Aorta (tissue), 5 donors: ENCODE results near the gene TMPRSS9. TPM values are rescaled to one million over a fixed set of nuclear protein-coding genes. Genes with fewer than 3 reads are reported as not detected.

Experiments used
- ATAC-seq: fragments of 200-7000 bp; cut with Tn5 transposase; one replicate; pipeline ENCODE4 v1.9.1; 2022; ENCODE audit warnings: moderate library complexity; ENCODE audit not compliant: low FRiP score
- DNase-seq, 2 donors: peaks; one replicate each; pipeline ENCODE4 v3.0.0-alpha.2; 2020
- H3K27ac ChIP-seq, 2 donors: one replicate each; pipeline ENCODE4 v1.5.1; 2013; ENCODE audit warnings: low read length in 2 of 2, mild to moderate bottlenecking in 2 of 2, moderate library complexity in 2 of 2, control low read depth in 1 of 2, inconsistent platforms in 1 of 2, low read depth in 1 of 2
- H3K27me3 ChIP-seq, 2 donors: one replicate each; pipeline ENCODE4 v1.6.1; 2013; ENCODE audit warnings: control low read depth in 1 of 2, low read length in 1 of 2, mild to moderate bottlenecking in 1 of 2, moderate library complexity in 1 of 2; ENCODE audit not compliant: insufficient read depth in 2 of 2, control insufficient read depth in 1 of 2
- H3K36me3 ChIP-seq, 2 donors: one replicate each; pipeline ENCODE4 v1.6.1; 2013; ENCODE audit warnings: control low read depth in 1 of 2, low read length in 1 of 2, mild to moderate bottlenecking in 1 of 2; ENCODE audit not compliant: insufficient read depth in 2 of 2, control insufficient read depth in 1 of 2
- H3K4me1 ChIP-seq, 2 donors: one replicate each; pipeline ENCODE4 v1.6.1; 2013; ENCODE audit warnings: low read length in 2 of 2, control low read depth in 1 of 2, mild to moderate bottlenecking in 1 of 2, moderate library complexity in 1 of 2; ENCODE audit not compliant: insufficient read depth in 2 of 2, control insufficient read depth in 1 of 2
- H3K4me3 ChIP-seq, 2 donors: one replicate each; pipeline ENCODE4 v1.5.1; 2013; ENCODE audit warnings: low read length in 2 of 2, control low read depth in 1 of 2, mild to moderate bottlenecking in 1 of 2
- H3K9me3 ChIP-seq: one replicate; pipeline ENCODE4 v1.6.1; 2013; ENCODE audit warnings: mild to moderate bottlenecking, low read length; ENCODE audit not compliant: control insufficient read depth
- WGBS, 2 donors: extraction: QIAGEN DNeasy Blood & Tissue Kit; methylation state at CpG; one replicate each; pipeline ENCODE4 v1.1.7; 2013; 5-methylcytosine and 5-hydroxymethylcytosine counted together
- intact Hi-C, 2 donors: fragments of 100-400 bp; cut with DNase I; formaldehyde crosslinking; loops; one replicate each; pipeline versions ENCODE4 v1.14.2 to v1.15.0; 2022
- polyA plus RNA-seq, 2 donors: library from polyadenylated mRNA; stranded (reverse); fragments of 200-250 nt; gene quantifications; one replicate each; pipeline ENCODE4 v1.2.3, GENCODE V29; 2013
- total RNA-seq, 2 donors: library from RNA; stranded (reverse); fragmentation: NEBNext Ultra II Directional; extraction: Animal tissue kit (Norgen Biotek cat#: 25700); gene quantifications; one replicate each; pipeline ENCODE4 v1.2.1, GENCODE V29; 2021
- donor health status: healthy with polysubstance abuse.
- donor health status: Bipolar disorder and iron deficiency.
- donor health status: DM: no; HTN: no; CAD: no.
- donor health status: DM: no; HTN: no; CAD: no.
- donor health status: DM: yes; HTN: yes; CAD: no.

The TMPRSS9 gene
- total and polyA plus RNA-seq, 4 donors, result 0.23 to 0.27 TPM; not detected in 2

DNA sequence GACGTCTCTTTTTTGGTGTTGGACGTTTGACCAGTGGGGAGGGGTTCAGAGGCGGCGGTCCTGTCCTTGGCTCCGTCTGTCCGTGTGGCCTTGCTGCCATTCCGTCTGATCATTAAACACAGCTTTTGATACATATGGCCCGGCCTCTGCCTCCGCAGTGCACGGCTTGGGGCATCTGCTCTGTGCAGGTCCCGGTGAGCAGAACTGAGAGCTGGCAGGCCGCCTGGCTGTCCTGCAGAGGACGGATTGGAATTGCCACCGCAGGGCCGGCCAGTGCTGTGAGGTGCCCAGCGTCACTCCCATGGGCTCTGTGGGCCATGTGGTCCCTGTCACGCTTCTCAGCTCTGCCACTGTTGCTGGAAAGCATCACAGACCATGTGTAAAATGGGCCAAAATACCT, 5.4 kb upstream of the TMPRSS9 start:
- Histone ChIP-seq H3K4me1 (no peaks in the 10 kb centered on the region), H3K27me3 (no peaks in the 10 kb centered on the region), H3K36me3 (no peaks in the 10 kb centered on the region), H3K4me3 (no peak overlapping the region), H3K9me3 (no peaks in the 10 kb centered on the region), H3K27ac (no peak overlapping the region)
- ATAC-seq, result no peak
- DNase-seq, result no peak
- 82 to 87% methylated on average over 17 of the region's 17 CpGs for WGBS, 2 donors
- intact Hi-C loops, result no loop called here

DNA sequence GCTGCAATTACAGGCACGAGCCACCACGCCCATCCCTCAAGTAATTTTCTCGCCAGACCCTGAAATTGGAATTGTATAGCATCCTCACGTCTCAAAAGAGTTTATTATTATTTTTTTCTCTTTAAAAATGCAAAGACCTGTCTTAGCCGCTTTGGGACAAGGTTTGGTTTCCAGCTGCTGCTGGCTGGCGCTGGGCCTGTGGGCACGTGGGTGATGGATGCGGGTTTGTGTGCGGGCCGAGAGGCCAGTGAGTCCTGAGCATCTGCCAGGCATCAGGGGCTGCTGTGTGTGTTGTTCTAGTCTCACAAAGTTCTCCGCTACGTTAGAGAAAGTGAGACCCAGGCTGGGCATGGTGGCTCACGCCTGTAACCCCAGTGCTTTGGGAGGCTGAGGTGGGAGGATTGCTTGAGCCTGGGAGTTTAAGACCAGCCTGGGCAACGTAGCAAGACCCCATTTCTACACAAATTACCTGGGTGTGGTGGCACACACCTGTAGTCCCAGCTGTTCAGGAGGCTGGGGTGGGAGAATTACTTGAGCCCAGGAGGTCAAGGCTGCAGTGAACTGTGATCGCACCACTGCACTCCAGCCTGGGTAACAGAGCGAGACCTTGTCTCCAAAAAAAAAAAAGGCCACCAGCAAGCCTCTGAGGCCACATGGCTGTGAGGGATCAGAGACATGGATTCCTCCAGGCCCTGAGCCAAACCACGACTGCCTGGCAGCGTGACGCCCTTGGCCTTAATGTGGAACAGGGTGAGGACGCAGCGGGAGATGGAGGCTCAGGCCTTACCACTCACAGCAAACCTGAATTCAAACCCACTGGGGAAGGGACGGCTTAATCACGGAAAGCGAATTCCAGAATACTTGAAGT, 4.7 kb upstream of the TMPRSS9 start:
- intact Hi-C loops, result no loop called here
- Histone ChIP-seq H3K4me3 (no peak overlapping the region), H3K27ac (no peak overlapping the region), H3K9me3 (no peaks in the 10 kb centered on the region), H3K36me3 (no peaks in the 10 kb centered on the region), H3K27me3 (no peaks in the 10 kb centered on the region), H3K4me1 (no peaks in the 10 kb centered on the region)
- no peak for DNase-seq
- WGBS, 2 donors, result 88 to 91% methylated on average over 24 of the region's 24 CpGs
- no peak for ATAC-seq

DNA sequence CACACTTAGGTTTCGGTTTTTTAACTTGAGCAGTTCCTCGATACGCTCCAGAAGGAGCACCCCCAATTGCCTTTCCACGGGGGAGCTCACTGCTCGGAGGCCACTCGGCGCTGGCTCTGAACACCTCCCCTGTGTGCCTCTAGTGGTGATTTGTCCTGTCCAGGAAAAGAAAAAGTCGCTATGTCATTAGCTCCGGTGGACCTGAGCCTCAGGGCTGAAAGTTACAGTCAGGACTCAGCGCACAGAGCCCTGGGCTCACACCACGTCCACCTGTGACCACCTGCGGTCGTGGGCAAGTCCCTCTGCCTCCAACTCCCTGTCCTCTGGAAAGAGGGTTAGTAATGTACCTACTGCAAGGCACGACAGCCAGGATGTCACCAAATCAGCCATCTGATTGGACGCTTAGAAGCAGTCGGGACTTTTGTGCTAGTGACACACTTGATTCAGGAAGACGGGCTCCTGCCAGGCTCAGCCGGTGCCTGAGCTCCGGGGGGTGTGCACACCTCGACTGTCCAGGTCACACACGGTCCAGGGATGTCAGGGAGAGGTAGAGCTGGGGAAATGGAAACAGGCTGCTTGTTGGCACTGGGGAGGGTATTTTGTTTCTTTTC, 3.9 kb upstream of the TMPRSS9 start:
- 81 to 83% methylated on average over 21 of the region's 21 CpGs for WGBS, 2 donors
- H3K4me3 ChIP-seq, result no peak overlapping the region
- ATAC-seq, result no peak
- H3K27ac ChIP-seq, result no peak overlapping the region
- intact Hi-C loops, result no loop called here
- H3K9me3 ChIP-seq, result no peaks in the 10 kb centered on the region
- H3K36me3 ChIP-seq, result no peaks in the 10 kb centered on the region
- H3K4me1 ChIP-seq, result no peaks in the 10 kb centered on the region
- no peak for DNase-seq
- H3K27me3 ChIP-seq, result no peaks in the 10 kb centered on the region

GRCh38 chr19:2357279-2358206, 2.5 kb upstream of the TMPRSS9 start:
- DNase-seq, result no peak
- ATAC-seq, result no peak
- Histone ChIP-seq H3K36me3 (no peaks in the 10 kb centered on the region), H3K4me3 (no peak overlapping the region), H3K27me3 (no peaks in the 10 kb centered on the region), H3K9me3 (no peaks in the 10 kb centered on the region), H3K27ac (no peak overlapping the region), H3K4me1 (no peaks in the 10 kb centered on the region)
- WGBS, 2 donors, result 94 to 97% methylated on average over 3 of the region's 3 CpGs
- intact Hi-C loops, result no loop called here

GRCh38 chr19:2358548-2359173, 1.4 kb upstream of the TMPRSS9 start:
- intact Hi-C loops, result no loop called here
- Histone ChIP-seq H3K27ac (no peak overlapping the region), H3K27me3 (peaks cover 0 to 1% of the 10 kb centered on the region in 2 donors), H3K4me3 (no peak overlapping the region), H3K9me3 (no peaks in the 10 kb centered on the region), H3K4me1 (no peaks in the 10 kb centered on the region), H3K36me3 (no peaks in the 10 kb centered on the region)
- ATAC-seq (no peak), DNase-seq (no peak)
- 78% methylated on average over 28 of the region's 28 CpGs for WGBS, 2 donors

DNA sequence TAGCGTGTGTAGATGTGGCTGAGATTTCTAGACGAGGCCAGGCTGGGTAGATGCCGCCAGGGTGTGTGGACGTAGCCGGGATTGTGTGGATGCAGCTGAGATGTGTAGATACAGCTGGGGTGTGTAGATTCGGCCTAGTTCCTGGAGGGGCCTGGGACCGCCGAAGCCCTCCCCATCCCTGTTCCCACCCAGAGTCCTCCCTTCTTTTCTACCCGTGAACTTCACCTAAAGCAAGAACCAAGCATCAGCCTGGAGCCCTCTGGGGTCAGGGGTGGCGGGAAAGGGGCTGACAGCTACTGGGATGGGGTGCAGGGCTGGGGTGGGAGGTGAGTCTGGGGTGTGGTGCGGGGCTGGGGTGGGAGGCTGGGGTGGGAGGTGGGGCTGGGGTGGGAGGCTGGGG, 768 bp downstream of the TMPRSS9 start:
- no peak for DNase-seq
- intact Hi-C loops, result no loop called here
- 60 to 65% methylated on average over 10 to 11 of the region's 11 CpGs for WGBS, 2 donors
- Histone ChIP-seq H3K4me3 (no peak overlapping the region), H3K4me1 (no peaks in the 10 kb centered on the region), H3K27ac (no peak overlapping the region), H3K27me3 (peaks cover 0 to 1% of the 10 kb centered on the region in 2 donors), H3K9me3 (no peaks in the 10 kb centered on the region), H3K36me3 (no peaks in the 10 kb centered on the region)
- no peak for ATAC-seq

- Histone ChIP-seq H3K27me3 (peaks cover 0 to 1% of the 10 kb centered on the region in 2 donors), H3K27ac (no peak overlapping the region), H3K36me3 (no peaks in the 10 kb centered on the region), H3K4me3 (no peak overlapping the region), H3K9me3 (no peaks in the 10 kb centered on the region), H3K4me1 (no peaks in the 10 kb centered on the region)
- DNase-seq, result no peak
- WGBS, 2 donors, result 27 to 30% methylated on average over 22 to 24 of the region's 24 CpGs
- intact Hi-C loops, result no loop called here
- ATAC-seq, result no peak
These were observed 1.4 kb downstream of the TMPRSS9 start for GRCh38 chr19:2361246-2362045.
